SH-SY5Y (cell line): ENCODE results near the gene SACM1L.

Source experiments
- GATA2 ChIP-seq: IDR thresholded peaks from 2 replicates; pipeline ENCODE4 v1.6.1; 2011; ENCODE audit warnings: mild to moderate bottlenecking, low read depth, low read length
- GATA3 ChIP-seq: IDR thresholded peaks from 2 replicates; pipeline ENCODE4 v1.6.1; 2011; ENCODE audit warnings: low read depth, mild to moderate bottlenecking, low read length, moderate library complexity

DNA sequence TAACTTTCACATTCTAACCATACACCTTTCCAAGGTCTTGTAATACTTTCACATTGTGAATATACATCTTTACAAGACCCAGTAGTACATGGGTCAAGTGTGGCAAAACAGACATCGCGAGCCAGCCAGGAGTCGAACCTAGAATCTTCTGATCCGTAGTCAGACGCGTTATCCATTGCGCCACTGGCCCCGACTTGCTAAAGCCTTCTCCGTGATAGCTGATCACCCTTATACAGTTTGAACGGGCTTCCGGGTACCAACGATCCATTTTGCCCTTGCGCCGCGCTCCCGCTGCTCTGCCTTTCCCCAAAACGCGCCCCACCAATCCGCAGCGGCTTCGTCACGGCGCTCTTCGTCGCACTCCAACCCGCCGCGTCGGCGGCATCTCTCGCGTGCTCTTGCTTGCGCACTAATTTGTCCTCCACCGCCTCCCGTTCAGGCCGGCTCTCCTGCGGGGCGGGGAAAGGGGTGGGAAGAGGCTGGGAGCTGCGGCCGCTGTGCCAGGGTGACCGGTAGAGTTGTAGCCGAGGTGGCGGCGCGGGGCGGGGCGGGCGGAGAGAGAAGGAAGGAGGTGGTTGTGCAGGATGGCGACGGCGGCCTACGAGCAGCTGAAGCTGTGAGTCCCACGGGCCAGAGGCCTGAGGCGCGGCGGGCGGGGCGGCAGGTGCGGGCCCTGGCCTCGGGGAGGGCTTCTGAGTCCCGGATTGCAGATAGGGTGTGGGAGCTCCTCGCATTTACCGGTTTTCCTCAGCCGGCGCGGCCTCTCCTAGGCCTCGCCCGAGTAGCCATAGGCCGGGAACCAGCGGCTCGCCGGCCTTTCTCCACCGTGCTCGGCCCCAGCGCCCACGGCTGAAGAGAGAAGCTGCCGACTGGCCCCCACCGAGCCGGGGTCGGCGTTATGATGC lies at the start of gene SACM1L:
- no peak for TF ChIP-seq GATA2
- TF ChIP-seq GATA3: no peak
